Osteoblast (primary cell): ENCODE data around the gene NDUFS6. TPM values are rescaled to one million over a fixed set of nuclear protein-coding genes. Genes with fewer than 3 reads are reported as not detected.

Experiments used
- DNase-seq: peaks from one replicate; pipeline ENCODE4 v3.0.0; 2011; ENCODE audit warnings: low spot score, mixed read lengths; ENCODE audit not compliant: insufficient read length; ENCODE audit errors: missing footprints
- H2AFZ ChIP-seq: 2 replicates; pipeline ENCODE4 v1.6.0; 2011; ENCODE audit warnings: mild to moderate bottlenecking, low read length
- H3K27ac ChIP-seq: 2 replicates; pipeline ENCODE4 v1.5.1; 2011; ENCODE audit warnings: mild to moderate bottlenecking, low read depth, low read length, moderate library complexity
- H3K27me3 ChIP-seq: 2 replicates; pipeline ENCODE4 v1.6.0; 2012; ENCODE audit warnings: mild to moderate bottlenecking, control low read depth, inconsistent platforms, low read length, moderate library complexity; ENCODE audit not compliant: insufficient read depth
- H3K36me3 ChIP-seq: 2 replicates; pipeline ENCODE4 v1.5.1; 2011; ENCODE audit warnings: mild to moderate bottlenecking, low read length, control low read depth, moderate library complexity; ENCODE audit not compliant: insufficient read depth
- H3K4me1 ChIP-seq: 2 replicates; pipeline ENCODE4 v1.5.1; 2011; ENCODE audit warnings: mild to moderate bottlenecking, low read length, control low read depth, moderate library complexity; ENCODE audit not compliant: insufficient read depth
- H3K4me2 ChIP-seq: 2 replicates; pipeline ENCODE4 v1.6.0; 2011; ENCODE audit warnings: mild to moderate bottlenecking, low read length; ENCODE audit not compliant: insufficient read depth
- H3K4me3 ChIP-seq: fragments of 200-600 bp; sonication (generic); 3 replicates; pipeline ENCODE4 v1.5.1; 2012; ENCODE audit warnings: mild to moderate bottlenecking, low read length, inconsistent platforms; ENCODE audit not compliant: insufficient read depth
- H3K79me2 ChIP-seq: 2 replicates; pipeline ENCODE4 v1.6.0; 2012; ENCODE audit warnings: mild to moderate bottlenecking, low read length, control low read depth, inconsistent platforms; ENCODE audit not compliant: insufficient read depth
- H3K9me3 ChIP-seq: 2 replicates; pipeline ENCODE4 v1.5.1; 2011; ENCODE audit warnings: low read depth, low read length, control low read depth
- H4K20me1 ChIP-seq: 2 replicates; pipeline ENCODE4 v1.6.0; 2012; ENCODE audit warnings: mild to moderate bottlenecking, low read length, control low read depth; ENCODE audit not compliant: insufficient read depth
- total RNA-seq: library from RNA; depleted of rRNA; stranded (reverse); fragments of >200 nt; gene quantifications from 2 replicates; pipeline ENCODE4 v1.2.3, GENCODE V29; 2012
- TF ChIP-seq, protein P1 (sequence below): IDR thresholded peaks from 2 replicates; pipeline ENCODE4 v1.5.1; 2011; ENCODE audit warnings: mild to moderate bottlenecking, low read depth, low read length, moderate library complexity; ENCODE audit errors: extremely low read depth

NDUFS6 gene
- total RNA-seq, 1 donor: 23.9 TPM

DNA sequence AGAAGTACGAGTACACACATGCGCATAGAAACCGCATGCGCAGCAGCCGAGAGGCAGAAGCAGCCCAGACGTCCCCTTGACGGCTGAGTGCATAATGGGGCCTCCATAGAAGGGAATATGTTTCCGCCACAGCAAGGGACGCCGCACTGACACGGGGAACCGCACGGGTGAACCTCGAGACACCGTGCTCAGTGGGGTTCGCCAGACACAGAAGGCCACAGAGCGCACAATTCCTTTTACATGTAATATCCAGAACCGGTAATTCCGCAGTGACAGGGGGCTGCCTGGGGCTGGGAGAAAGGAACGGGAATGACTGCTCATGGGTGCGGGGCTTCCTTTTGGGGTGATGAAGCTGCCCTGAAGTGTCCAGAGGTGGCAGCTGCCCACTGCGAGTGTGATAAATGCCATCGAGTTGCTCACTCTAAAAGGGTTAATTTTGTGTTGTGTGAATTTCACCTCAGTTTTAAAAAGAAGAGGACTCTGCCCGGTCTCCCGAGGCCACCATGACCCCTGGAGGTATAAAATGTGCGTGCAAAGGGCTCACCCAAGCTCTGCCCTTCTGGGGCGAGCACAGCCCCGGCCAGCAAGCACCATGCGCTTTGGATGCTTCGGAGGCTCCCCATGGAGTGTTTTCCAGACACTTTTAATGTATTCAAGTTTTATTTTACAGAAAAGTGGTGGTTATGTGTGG is 31.3 kb upstream of the NDUFS6 start:
- TF ChIP-seq, protein P1, sequence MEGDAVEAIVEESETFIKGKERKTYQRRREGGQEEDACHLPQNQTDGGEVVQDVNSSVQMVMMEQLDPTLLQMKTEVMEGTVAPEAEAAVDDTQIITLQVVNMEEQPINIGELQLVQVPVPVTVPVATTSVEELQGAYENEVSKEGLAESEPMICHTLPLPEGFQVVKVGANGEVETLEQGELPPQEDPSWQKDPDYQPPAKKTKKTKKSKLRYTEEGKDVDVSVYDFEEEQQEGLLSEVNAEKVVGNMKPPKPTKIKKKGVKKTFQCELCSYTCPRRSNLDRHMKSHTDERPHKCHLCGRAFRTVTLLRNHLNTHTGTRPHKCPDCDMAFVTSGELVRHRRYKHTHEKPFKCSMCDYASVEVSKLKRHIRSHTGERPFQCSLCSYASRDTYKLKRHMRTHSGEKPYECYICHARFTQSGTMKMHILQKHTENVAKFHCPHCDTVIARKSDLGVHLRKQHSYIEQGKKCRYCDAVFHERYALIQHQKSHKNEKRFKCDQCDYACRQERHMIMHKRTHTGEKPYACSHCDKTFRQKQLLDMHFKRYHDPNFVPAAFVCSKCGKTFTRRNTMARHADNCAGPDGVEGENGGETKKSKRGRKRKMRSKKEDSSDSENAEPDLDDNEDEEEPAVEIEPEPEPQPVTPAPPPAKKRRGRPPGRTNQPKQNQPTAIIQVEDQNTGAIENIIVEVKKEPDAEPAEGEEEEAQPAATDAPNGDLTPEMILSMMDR: no peak
- no peaks in the 10 kb centered on the region for H3K36me3 ChIP-seq
- no peak overlapping the region for H3K4me2 ChIP-seq
- H2AFZ ChIP-seq: no peak overlapping the region
- H3K4me1 ChIP-seq: no peaks in the 10 kb centered on the region
- no peak overlapping the region for H3K27ac ChIP-seq
- no peaks in the 10 kb centered on the region for H3K9me3 ChIP-seq
- H4K20me1 ChIP-seq: no peaks in the 10 kb centered on the region
- DNase-seq: no peak
- peaks cover 20% of the 10 kb centered on the region for H3K27me3 ChIP-seq
- H3K79me2 ChIP-seq: no peaks in the 10 kb centered on the region
- no peak overlapping the region for H3K4me3 ChIP-seq

DNA sequence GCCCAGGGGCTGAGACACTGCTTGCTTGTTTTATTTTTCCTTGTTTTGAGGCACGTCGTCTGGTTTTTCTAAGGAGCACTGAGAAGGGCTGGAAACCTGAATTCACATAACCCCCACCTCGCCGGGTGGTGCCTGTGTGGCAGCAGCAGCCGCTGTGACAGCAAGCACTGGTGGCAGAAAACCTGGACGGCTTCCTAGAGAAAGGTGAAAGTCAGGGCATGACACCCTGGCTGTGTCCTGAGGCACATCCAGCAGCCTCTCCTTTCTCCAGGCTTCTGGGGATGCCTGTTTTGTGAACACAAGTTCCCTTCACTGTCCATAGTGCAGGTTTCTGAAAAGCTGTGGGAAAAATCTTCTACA is 30.8 kb upstream of the NDUFS6 start:
- H3K4me1 ChIP-seq: no peaks in the 10 kb centered on the region
- no peaks in the 10 kb centered on the region for H3K9me3 ChIP-seq
- peak; percentile 36 for DNase-seq
- H4K20me1 ChIP-seq: no peaks in the 10 kb centered on the region
- no peaks in the 10 kb centered on the region for H3K36me3 ChIP-seq
- no peaks in the 10 kb centered on the region for H3K79me2 ChIP-seq
- peaks cover 16% of the 10 kb centered on the region for H3K27me3 ChIP-seq
- H3K4me2 ChIP-seq: no peak overlapping the region
- no peak overlapping the region for H3K27ac ChIP-seq
- H3K4me3 ChIP-seq: no peak overlapping the region
- TF ChIP-seq, protein P1: no peak
- no peak overlapping the region for H2AFZ ChIP-seq

DNA sequence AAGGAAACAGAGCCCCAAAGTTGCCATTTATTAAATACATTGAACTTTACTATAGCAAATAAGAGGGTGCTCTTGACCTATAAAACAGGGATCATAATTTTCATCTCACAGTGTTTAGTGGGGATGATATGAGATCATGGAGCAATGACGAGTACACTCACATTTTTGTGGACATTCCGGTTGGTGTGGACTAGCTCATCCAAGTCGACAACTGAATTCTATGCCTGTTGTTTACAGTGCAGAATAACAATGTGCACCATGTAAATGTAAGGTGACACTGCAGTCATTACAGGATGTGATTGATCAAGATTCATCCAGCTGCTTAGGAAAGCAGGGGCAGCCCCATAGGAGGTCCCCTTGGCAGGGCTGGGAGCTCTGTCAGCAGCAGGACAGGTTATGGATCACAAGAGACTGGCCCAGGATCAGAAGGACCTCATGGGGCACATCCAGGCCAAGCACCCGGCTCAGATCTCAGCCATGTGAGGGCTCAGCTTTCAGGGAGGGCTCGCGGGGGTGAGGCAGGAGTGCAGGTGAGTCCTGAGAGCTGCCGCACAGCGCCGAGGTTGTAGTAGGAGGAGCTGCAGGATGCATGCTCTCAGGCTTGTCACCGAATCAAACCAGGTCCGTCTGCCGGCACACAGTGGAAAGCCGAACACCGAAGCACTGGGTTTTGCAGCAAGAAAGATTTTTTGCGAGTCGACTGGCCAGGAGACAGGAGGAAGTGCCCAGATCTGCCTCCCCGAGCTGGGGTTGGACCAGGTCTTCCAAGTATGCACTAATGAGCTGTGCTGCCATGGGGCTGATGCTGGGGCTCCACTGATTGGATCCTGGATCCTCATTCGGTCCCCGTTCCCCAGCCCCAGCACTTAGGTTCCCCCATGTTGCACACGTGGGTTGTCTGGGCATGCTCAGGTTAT is 29.8 kb upstream of the NDUFS6 start:
- Histone ChIP-seq H3K27me3 (peaks cover 11% of the 10 kb centered on the region), H3K4me3 (no peak overlapping the region), H3K9me3 (no peaks in the 10 kb centered on the region), H3K36me3 (no peaks in the 10 kb centered on the region), H3K79me2 (no peaks in the 10 kb centered on the region), H3K27ac (no peak overlapping the region), H3K4me2 (no peak overlapping the region), H3K4me1 (no peaks in the 10 kb centered on the region), H2AFZ (no peak overlapping the region), H4K20me1 (no peaks in the 10 kb centered on the region)
- TF ChIP-seq, protein P1: no peak
- peak; percentile 69 for DNase-seq

DNA sequence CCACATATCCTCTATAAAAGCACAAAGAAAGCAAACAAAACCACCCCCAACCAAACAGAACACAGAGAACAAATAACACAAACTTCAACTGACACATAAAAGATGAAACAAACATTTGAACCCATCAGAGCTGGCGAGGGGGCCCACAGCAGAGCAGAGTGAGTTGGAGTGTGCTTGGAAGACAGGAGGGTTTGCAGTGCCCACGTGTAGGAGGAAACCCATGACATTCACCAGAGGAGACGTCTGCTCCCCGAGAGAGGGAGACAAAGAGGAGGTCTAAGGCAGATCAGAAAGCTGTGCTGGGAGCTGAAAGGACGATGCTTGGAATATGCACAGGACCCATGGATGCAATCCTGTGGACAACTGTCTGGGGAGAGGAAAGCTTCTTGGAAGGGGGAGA is 28.6 kb upstream of the NDUFS6 start:
- peaks cover 6% of the 10 kb centered on the region for H3K27me3 ChIP-seq
- H3K9me3 ChIP-seq: no peaks in the 10 kb centered on the region
- H2AFZ ChIP-seq: no peak overlapping the region
- H3K79me2 ChIP-seq: no peaks in the 10 kb centered on the region
- TF ChIP-seq, protein P1: peak; percentile 68
- H3K4me2 ChIP-seq: no peak overlapping the region
- H3K4me1 ChIP-seq: no peaks in the 10 kb centered on the region
- no peaks in the 10 kb centered on the region for H4K20me1 ChIP-seq
- H3K4me3 ChIP-seq: no peak overlapping the region
- no peak overlapping the region for H3K27ac ChIP-seq
- DNase-seq: peak; percentile 97
- no peaks in the 10 kb centered on the region for H3K36me3 ChIP-seq
